CD4-positive, alpha-beta T cell treated with Interleukin-6 at 100 ng/mL for 8 hours (primary cell): ENCODE measurements around the gene GAS2.

Experiments used
- DNase-seq: peaks from one replicate; pipeline ENCODE4 v3.0.0-alpha.2; 2020; ENCODE audit warnings: mixed read lengths, low spot score

Gene GAS2

GRCh38 chr11:22674470-22675439, 8.3 kb downstream of the GAS2 start:
- no peak for DNase-seq

GRCh38 chr11:22677153-22677903, 10.9 kb downstream of the GAS2 start:
- no peak for DNase-seq

- no peak for DNase-seq
These were observed 14.2 kb downstream of the GAS2 start for GRCh38 chr11:22680628-22681027.

- DNase-seq = no peak
These were observed 14.9 kb downstream of the GAS2 start for GRCh38 chr11:22681281-22681812.

- no peak for DNase-seq
These were observed 17.7 kb downstream of the GAS2 start for GRCh38 chr11:22684082-22684481.

- no peak for DNase-seq
These were observed 18.7 kb downstream of the GAS2 start for GRCh38 chr11:22685111-22685510.

- no peak for DNase-seq
These were observed 22.5 kb downstream of the GAS2 start for GRCh38 chr11:22688914-22689313.

GRCh38 chr11:22690257-22690656, 23.8 kb downstream of the GAS2 start:
- DNase-seq = no peak

GRCh38 chr11:22690871-22691270, 24.5 kb downstream of the GAS2 start:
- peak; percentile 38 for DNase-seq

- no peak for DNase-seq
These were observed 33.0 kb downstream of the GAS2 start for GRCh38 chr11:22699388-22699787.

- DNase-seq = no peak
These were observed 35.6 kb downstream of the GAS2 start for GRCh38 chr11:22702031-22702430.

- DNase-seq = no peak
These were observed 36.6 kb downstream of the GAS2 start for GRCh38 chr11:22703040-22703439.

GRCh38 chr11:22703591-22703990, 37.2 kb downstream of the GAS2 start:
- no peak for DNase-seq

- DNase-seq = no peak
These were observed 40.9 kb downstream of the GAS2 start for GRCh38 chr11:22707119-22707899.

- DNase-seq = no peak
These were observed 44.8 kb downstream of the GAS2 start for GRCh38 chr11:22711071-22711770.

- no peak for DNase-seq
These were observed 45.5 kb downstream of the GAS2 start for GRCh38 chr11:22711880-22712279.

GRCh38 chr11:22713336-22713735, 46.9 kb downstream of the GAS2 start:
- DNase-seq = no peak

- no peak for DNase-seq
These were observed 49.6 kb downstream of the GAS2 start for GRCh38 chr11:22715971-22716370.

GRCh38 chr11:22720457-22720856, 54.0 kb downstream of the GAS2 start:
- no peak for DNase-seq

- DNase-seq = no peak
These were observed 56.9 kb downstream of the GAS2 start for GRCh38 chr11:22723274-22723673.

GRCh38 chr11:22725079-22725478, 58.7 kb downstream of the GAS2 start:
- DNase-seq = no peak
